ENCODE data around the gene TNFRSF25.
A peak's percentile ranks its signal among the peaks of the same experiment; 100 is the strongest.

TNFRSF25 gene

GRCh38 chr1:6424000-6424565 is 41.9 kb downstream of the TNFRSF25 start:
- no peaks in the 10 kb centered on the region for H3K36me3 ChIP-seq (ENCODE audit: control insufficient read depth, insufficient read depth, low read length, severe bottlenecking)
- H3K4me3 ChIP-seq (ENCODE audit: low read length), result no peak overlapping the region
- no peak overlapping the region for H3K9ac ChIP-seq (ENCODE audit: low read length)
- no peak for DNase-seq (ENCODE audit: low read depth)
- H3K27me3 ChIP-seq (replicated peaks; ENCODE audit: control insufficient read depth, insufficient read depth, low read length), result peaks cover 65% of the 10 kb centered on the region
- H3K9me3 ChIP-seq (ENCODE audit: control insufficient read depth, low read length), result no peaks in the 10 kb centered on the region
- peaks cover 17% of the 10 kb centered on the region for H3K4me1 ChIP-seq (ENCODE audit: control insufficient read depth, insufficient read depth, low read length)

- Histone ChIP-seq H3K4me1 (ENCODE audit: control insufficient read depth, insufficient read depth, low read length) (peaks cover 17% of the 10 kb centered on the region), H3K9ac (ENCODE audit: low read length) (no peak overlapping the region), H3K27me3 (replicated peaks; ENCODE audit: control insufficient read depth, insufficient read depth, low read length) (peaks cover 70% of the 10 kb centered on the region), H3K36me3 (ENCODE audit: control insufficient read depth, insufficient read depth, low read length, severe bottlenecking) (no peaks in the 10 kb centered on the region), H3K9me3 (ENCODE audit: control insufficient read depth, low read length) (no peaks in the 10 kb centered on the region), H3K4me3 (ENCODE audit: low read length) (no peak overlapping the region)
- no peak for DNase-seq (ENCODE audit: low read depth)
Measured at GRCh38 chr1:6423321-6423999, 42.5 kb downstream of the TNFRSF25 start.

- peaks cover 17% of the 10 kb centered on the region for H3K4me1 ChIP-seq (ENCODE audit: control insufficient read depth, insufficient read depth, low read length)
- no peak for DNase-seq (ENCODE audit: low read depth)
- H3K4me3 ChIP-seq (ENCODE audit: low read length), result no peak overlapping the region
- no peak overlapping the region for H3K9ac ChIP-seq (ENCODE audit: low read length)
- no peaks in the 10 kb centered on the region for H3K9me3 ChIP-seq (ENCODE audit: control insufficient read depth, low read length)
- no peaks in the 10 kb centered on the region for H3K36me3 ChIP-seq (ENCODE audit: control insufficient read depth, insufficient read depth, low read length, severe bottlenecking)
- peaks cover 75% of the 10 kb centered on the region for H3K27me3 ChIP-seq (replicated peaks; ENCODE audit: control insufficient read depth, insufficient read depth, low read length)
Measured at GRCh38 chr1:6421266-6421665, 44.7 kb downstream of the TNFRSF25 start.

GRCh38 chr1:6420454-6421042 is 45.4 kb downstream of the TNFRSF25 start:
- peaks cover 18% of the 10 kb centered on the region for H3K4me1 ChIP-seq (ENCODE audit: control insufficient read depth, insufficient read depth, low read length)
- peaks cover 71% of the 10 kb centered on the region for H3K27me3 ChIP-seq (replicated peaks; ENCODE audit: control insufficient read depth, insufficient read depth, low read length)
- H3K9me3 ChIP-seq (ENCODE audit: control insufficient read depth, low read length), result no peaks in the 10 kb centered on the region
- no peak overlapping the region for H3K9ac ChIP-seq (ENCODE audit: low read length)
- DNase-seq (ENCODE audit: low read depth), result no peak
- H3K4me3 ChIP-seq (ENCODE audit: low read length), result peak overlapping the region; percentile 11
- no peaks in the 10 kb centered on the region for H3K36me3 ChIP-seq (ENCODE audit: control insufficient read depth, insufficient read depth, low read length, severe bottlenecking)

GRCh38 chr1:6419804-6420453 is 46.0 kb downstream of the TNFRSF25 start, which contains the start of gene HES2:
Gene HES2, minus strand, starts transcription at chr1:6419919. Its CDS starts 99 bp downstream, at chr1:6419820.
- H3K4me1 ChIP-seq (ENCODE audit: control insufficient read depth, insufficient read depth, low read length), result peaks cover 23% of the 10 kb centered on the region
- peak; percentile 51 for DNase-seq (ENCODE audit: low read depth)
- no peaks in the 10 kb centered on the region for H3K36me3 ChIP-seq (ENCODE audit: control insufficient read depth, insufficient read depth, low read length, severe bottlenecking)
- no peaks in the 10 kb centered on the region for H3K9me3 ChIP-seq (ENCODE audit: control insufficient read depth, low read length)
- H3K4me3 ChIP-seq (ENCODE audit: low read length), result peak within 1 kb of the TSS; percentile 11
- no peak within 1 kb of the TSS for H3K9ac ChIP-seq (ENCODE audit: low read length)
- peaks cover 70% of the 10 kb centered on the region for H3K27me3 ChIP-seq (replicated peaks; ENCODE audit: control insufficient read depth, insufficient read depth, low read length)

GRCh38 chr1:6419397-6419803 is 46.6 kb downstream of the TNFRSF25 start:
- Histone ChIP-seq H3K9me3 (ENCODE audit: control insufficient read depth, low read length) (no peaks in the 10 kb centered on the region), H3K4me3 (ENCODE audit: low read length) (no peak overlapping the region), H3K9ac (ENCODE audit: low read length) (no peak overlapping the region), H3K4me1 (ENCODE audit: control insufficient read depth, insufficient read depth, low read length) (peaks cover 28% of the 10 kb centered on the region), H3K36me3 (ENCODE audit: control insufficient read depth, insufficient read depth, low read length, severe bottlenecking) (no peaks in the 10 kb centered on the region), H3K27me3 (replicated peaks; ENCODE audit: control insufficient read depth, insufficient read depth, low read length) (peaks cover 74% of the 10 kb centered on the region)
- peak; percentile 18 for DNase-seq (ENCODE audit: low read depth)

GRCh38 chr1:6418668-6419396 is 47.1 kb downstream of the TNFRSF25 start:
- Histone ChIP-seq H3K36me3 (ENCODE audit: control insufficient read depth, insufficient read depth, low read length, severe bottlenecking) (no peaks in the 10 kb centered on the region), H3K27me3 (replicated peaks; ENCODE audit: control insufficient read depth, insufficient read depth, low read length) (peaks cover 71% of the 10 kb centered on the region), H3K9ac (ENCODE audit: low read length) (no peak overlapping the region), H3K4me3 (ENCODE audit: low read length) (no peak overlapping the region), H3K9me3 (ENCODE audit: control insufficient read depth, low read length) (no peaks in the 10 kb centered on the region), H3K4me1 (ENCODE audit: control insufficient read depth, insufficient read depth, low read length) (peaks cover 30% of the 10 kb centered on the region)
- DNase-seq (ENCODE audit: low read depth), result peak; percentile 19

- DNase-seq (ENCODE audit: low read depth), result no peak
- H3K27me3 ChIP-seq (replicated peaks; ENCODE audit: control insufficient read depth, insufficient read depth, low read length), result peaks cover 67% of the 10 kb centered on the region
- H3K9me3 ChIP-seq (ENCODE audit: control insufficient read depth, low read length), result no peaks in the 10 kb centered on the region
- peaks cover 26% of the 10 kb centered on the region for H3K4me1 ChIP-seq (ENCODE audit: control insufficient read depth, insufficient read depth, low read length)
- no peak overlapping the region for H3K9ac ChIP-seq (ENCODE audit: low read length)
- no peak overlapping the region for H3K4me3 ChIP-seq (ENCODE audit: low read length)
- no peaks in the 10 kb centered on the region for H3K36me3 ChIP-seq (ENCODE audit: control insufficient read depth, insufficient read depth, low read length, severe bottlenecking)
Measured at GRCh38 chr1:6417961-6418667, 47.9 kb downstream of the TNFRSF25 start.

- Histone ChIP-seq H3K9me3 (ENCODE audit: control insufficient read depth, low read length) (no peaks in the 10 kb centered on the region), H3K4me3 (ENCODE audit: low read length) (no peak overlapping the region), H3K4me1 (ENCODE audit: control insufficient read depth, insufficient read depth, low read length) (peaks cover 20% of the 10 kb centered on the region), H3K36me3 (ENCODE audit: control insufficient read depth, insufficient read depth, low read length, severe bottlenecking) (no peaks in the 10 kb centered on the region), H3K9ac (ENCODE audit: low read length) (no peak overlapping the region), H3K27me3 (replicated peaks; ENCODE audit: control insufficient read depth, insufficient read depth, low read length) (peaks cover 64% of the 10 kb centered on the region)
- no peak for DNase-seq (ENCODE audit: low read depth)
Measured at GRCh38 chr1:6416906-6417305, 49.1 kb downstream of the TNFRSF25 start.

- Histone ChIP-seq H3K27me3 (replicated peaks; ENCODE audit: control insufficient read depth, insufficient read depth, low read length) (peaks cover 61% of the 10 kb centered on the region), H3K4me1 (ENCODE audit: control insufficient read depth, insufficient read depth, low read length) (peaks cover 20% of the 10 kb centered on the region), H3K9ac (ENCODE audit: low read length) (no peak overlapping the region), H3K9me3 (ENCODE audit: control insufficient read depth, low read length) (no peaks in the 10 kb centered on the region), H3K4me3 (ENCODE audit: low read length) (no peak overlapping the region), H3K36me3 (ENCODE audit: control insufficient read depth, insufficient read depth, low read length, severe bottlenecking) (no peaks in the 10 kb centered on the region)
- DNase-seq (ENCODE audit: low read depth), result no peak
Measured at GRCh38 chr1:6416295-6416656, 49.7 kb downstream of the TNFRSF25 start.
